ENCODE results near the gene PALLD.

GRCh38 chr4:168880072-168880675, 383.3 kb downstream of the PALLD start:
- TF ChIP-seq POLR2A (IDR thresholded peaks at IDR 0.05; ENCODE audit: low read depth, low read length), result no peak
- no peak for TF ChIP-seq POLR2AphosphoS5 (IDR thresholded peaks at IDR 0.05; ENCODE audit: low read depth, low read length)
- TF ChIP-seq SPI1 (IDR thresholded peaks at IDR 0.05; ENCODE audit: low read depth, low read length), result no peak
- no peak for TF ChIP-seq TAF1 (IDR thresholded peaks at IDR 0.05; ENCODE audit: low read depth, low read length)
- TF ChIP-seq PAX5 (IDR thresholded peaks at IDR 0.05; ENCODE audit: insufficient read depth, low read length, severe bottlenecking), result no peak
- TF ChIP-seq POU2F2 (IDR thresholded peaks at IDR 0.05; ENCODE audit: low read depth, low read length), result no peak

Measured in GM12891 (cell line).